GM12801 (cell line): ENCODE results near the gene ST7.

Source experiments
- TF ChIP-seq, protein P1 (sequence below): IDR thresholded peaks from one replicate; pipeline ENCODE4 v1.5.1; 2011; ENCODE audit warnings: control low read depth; ENCODE audit not compliant: insufficient read length; ENCODE audit errors: extremely low read depth

ST7 gene

DNA sequence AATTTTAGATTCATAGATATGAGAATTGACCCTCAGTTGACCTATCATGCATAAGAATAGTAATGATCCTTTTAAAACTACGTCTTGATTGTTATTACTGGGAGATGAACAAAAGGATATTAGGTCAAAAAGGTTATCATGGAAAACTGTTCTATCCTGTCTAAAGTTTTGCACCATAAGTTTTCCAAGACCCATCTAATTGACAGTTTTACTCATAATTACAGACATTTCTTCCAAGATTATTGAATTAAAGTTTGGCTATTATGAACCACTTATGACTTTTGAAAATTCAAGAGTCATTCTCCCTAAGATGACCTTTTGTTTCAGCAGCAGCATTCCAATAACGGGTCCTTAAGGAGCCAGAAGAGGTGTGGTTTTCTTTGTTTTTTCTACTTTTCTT lies 225.3 kb downstream of the ST7 start:
- TF ChIP-seq, protein P1, sequence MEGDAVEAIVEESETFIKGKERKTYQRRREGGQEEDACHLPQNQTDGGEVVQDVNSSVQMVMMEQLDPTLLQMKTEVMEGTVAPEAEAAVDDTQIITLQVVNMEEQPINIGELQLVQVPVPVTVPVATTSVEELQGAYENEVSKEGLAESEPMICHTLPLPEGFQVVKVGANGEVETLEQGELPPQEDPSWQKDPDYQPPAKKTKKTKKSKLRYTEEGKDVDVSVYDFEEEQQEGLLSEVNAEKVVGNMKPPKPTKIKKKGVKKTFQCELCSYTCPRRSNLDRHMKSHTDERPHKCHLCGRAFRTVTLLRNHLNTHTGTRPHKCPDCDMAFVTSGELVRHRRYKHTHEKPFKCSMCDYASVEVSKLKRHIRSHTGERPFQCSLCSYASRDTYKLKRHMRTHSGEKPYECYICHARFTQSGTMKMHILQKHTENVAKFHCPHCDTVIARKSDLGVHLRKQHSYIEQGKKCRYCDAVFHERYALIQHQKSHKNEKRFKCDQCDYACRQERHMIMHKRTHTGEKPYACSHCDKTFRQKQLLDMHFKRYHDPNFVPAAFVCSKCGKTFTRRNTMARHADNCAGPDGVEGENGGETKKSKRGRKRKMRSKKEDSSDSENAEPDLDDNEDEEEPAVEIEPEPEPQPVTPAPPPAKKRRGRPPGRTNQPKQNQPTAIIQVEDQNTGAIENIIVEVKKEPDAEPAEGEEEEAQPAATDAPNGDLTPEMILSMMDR = no peak

DNA sequence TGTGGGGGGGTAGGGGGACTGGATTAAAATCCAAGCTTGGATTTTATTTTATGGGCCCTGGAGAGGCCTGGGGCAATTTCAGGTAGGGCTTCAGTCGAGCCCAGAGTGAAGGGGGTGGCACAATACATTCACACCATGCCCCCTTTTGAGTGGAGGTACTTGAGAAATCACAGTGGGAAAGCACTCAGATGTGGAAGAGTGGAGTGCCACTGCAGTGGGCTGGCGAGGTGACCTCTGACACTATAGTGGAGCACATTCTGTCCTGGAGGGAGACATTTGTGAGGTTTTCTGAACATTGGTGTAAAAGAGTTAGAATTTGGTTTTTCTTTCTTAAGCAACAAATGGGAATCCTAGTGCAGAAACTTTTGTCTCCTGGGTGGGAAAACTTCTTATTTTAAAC lies 226.4 kb downstream of the ST7 start:
- TF ChIP-seq, protein P1 = no peak

DNA sequence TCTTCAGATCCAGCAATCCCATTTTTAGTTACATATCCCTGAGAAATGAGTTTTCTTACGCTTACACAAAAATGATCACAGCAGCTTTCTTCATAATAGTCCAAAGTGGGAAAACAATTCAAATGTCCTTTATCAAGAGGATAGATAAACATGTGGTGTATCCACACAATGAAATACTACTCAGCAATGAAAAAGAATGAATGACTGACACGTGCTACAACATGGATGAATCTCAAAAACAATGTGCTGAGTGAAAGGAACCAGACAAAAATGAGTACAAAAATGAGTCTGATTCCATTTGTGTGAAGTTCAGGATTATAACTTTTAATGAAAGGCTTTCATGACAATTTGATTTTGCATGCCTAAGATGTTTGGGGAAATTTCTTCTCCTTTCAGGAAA lies 230.4 kb downstream of the ST7 start:
- TF ChIP-seq, protein P1 = no peak

GRCh38 chr7:117184367-117184766 lies 231.1 kb downstream of the ST7 start:
- TF ChIP-seq, protein P1 = no peak

- TF ChIP-seq, protein P1 = no peak
Measured at GRCh38 chr7:117185124-117185523, 231.8 kb downstream of the ST7 start.

DNA sequence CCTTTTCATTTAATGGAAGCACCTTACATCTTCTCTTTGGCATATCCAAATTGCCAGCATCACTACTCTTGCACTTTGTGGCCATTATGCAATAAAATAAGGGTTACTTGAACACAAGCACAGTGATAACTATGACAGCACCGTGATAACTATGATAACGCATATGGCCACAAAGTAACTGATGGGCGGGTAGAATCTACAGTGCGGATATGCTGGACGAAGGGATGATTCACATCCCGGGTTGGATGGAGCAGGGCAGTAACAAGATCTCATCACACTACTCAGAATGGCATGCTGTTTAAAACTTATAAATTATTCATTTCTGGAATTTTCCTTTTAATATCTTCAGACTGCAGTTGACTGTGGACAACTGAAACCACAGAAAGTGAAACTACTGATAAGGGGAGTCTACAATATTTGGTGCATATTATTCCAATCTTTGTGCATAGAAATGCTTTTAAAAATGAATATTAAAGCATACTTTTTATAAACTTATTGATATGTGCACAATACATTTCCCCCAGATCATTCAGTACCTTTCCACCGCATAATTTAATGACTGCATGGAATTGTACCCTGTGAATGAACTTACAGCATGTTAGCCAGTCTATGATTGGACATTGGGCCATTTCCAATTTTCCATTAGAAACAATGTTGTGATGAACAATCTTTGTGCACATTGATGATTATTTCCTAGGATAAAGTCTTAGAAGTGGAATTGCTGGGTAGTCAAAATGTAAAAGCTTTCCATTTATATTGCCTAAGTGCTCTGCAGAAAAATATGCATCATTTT lies 233.1 kb downstream of the ST7 start:
- TF ChIP-seq, protein P1 = no peak

DNA sequence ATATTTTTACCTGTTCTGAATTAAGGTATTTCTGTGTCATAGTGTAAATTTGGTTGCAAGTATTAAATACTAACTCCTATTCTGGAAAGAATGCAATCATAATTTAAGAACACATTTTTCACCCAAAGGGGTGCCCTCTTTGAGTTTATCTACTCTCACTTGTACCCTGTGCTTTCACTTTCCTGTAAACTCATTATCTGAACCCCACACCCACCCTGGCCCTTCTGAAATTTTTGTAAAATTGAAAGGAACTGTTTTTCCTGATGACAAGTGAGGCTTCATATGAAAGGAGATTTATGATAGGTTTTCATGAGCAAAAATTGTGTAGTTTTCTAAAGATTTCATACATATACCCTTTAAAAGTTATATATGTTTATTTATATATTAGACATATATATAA lies 235.1 kb downstream of the ST7 start:
- TF ChIP-seq, protein P1 = no peak
